Stimulated activated CD4-positive, alpha-beta T cell treated with anti-CD3 and anti-CD28 coated beads, Interleukin-15, amount 100 ng/mL, for 1 hour (primary cell): ENCODE data around the gene FAM167B.

Experiments used
- DNase-seq, 2 donors: peaks; one replicate each; pipeline ENCODE4 v3.0.0-alpha.2; 2020; ENCODE audit warnings: low read depth in 1 of 2, low spot score in 1 of 2

Gene FAM167B

GRCh38 chr1:32246888-32247273 is at the start of gene FAM167B:
Gene FAM167B, plus strand, starts transcription at chr1:32247222. Its CDS starts 200 bp downstream, at chr1:32247422.
- no peak for DNase-seq

GRCh38 chr1:32197837-32198236 is 49.2 kb upstream of the FAM167B start:
- DNase-seq, result no peak

- no peak for DNase-seq
These were observed 48.6 kb upstream of the FAM167B start for GRCh38 chr1:32198237-32199042.

- no peak for DNase-seq
These were observed 47.8 kb upstream of the FAM167B start for GRCh38 chr1:32199043-32199716.

GRCh38 chr1:32199717-32200072 is 47.3 kb upstream of the FAM167B start:
- DNase-seq, result no peak

- peak in 1 of 2 donors; percentile 37 for DNase-seq
These were observed 46.6 kb upstream of the FAM167B start, which contains the start of gene CCDC28B for GRCh38 chr1:32200226-32201010. Gene CCDC28B, plus strand, starts transcription at chr1:32200595. Its CDS starts 1,341 bp downstream, at chr1:32201936.

GRCh38 chr1:32201011-32201855 is 45.8 kb upstream of the FAM167B start:
- peak; percentile 52 to 67 for DNase-seq

GRCh38 chr1:32204943-32205361 is 42.1 kb upstream of the FAM167B start:
- DNase-seq, result no peak

- peak; percentile 68 to 76 for DNase-seq
These were observed 41.3 kb upstream of the FAM167B start, which contains the start of gene IQCC for GRCh38 chr1:32205401-32206370. Gene IQCC, plus strand, starts transcription at chr1:32205671. Its CDS starts 11 bp downstream, at chr1:32205682.

GRCh38 chr1:32208469-32208868 is 38.6 kb upstream of the FAM167B start:
- no peak for DNase-seq

- no peak for DNase-seq
These were observed 38.1 kb upstream of the FAM167B start, which contains the start of gene DCDC2B for GRCh38 chr1:32208891-32209328. Gene DCDC2B, plus strand, starts transcription at chr1:32209089. Its CDS starts 5 bp downstream, at chr1:32209094.

GRCh38 chr1:32215629-32216480 is 31.2 kb upstream of the FAM167B start:
- peak in 1 of 2 donors; percentile 39 for DNase-seq

- DNase-seq, result no peak
These were observed 30.5 kb upstream of the FAM167B start for GRCh38 chr1:32216566-32216965.

GRCh38 chr1:32219022-32219421 is 28.0 kb upstream of the FAM167B start:
- DNase-seq, result no peak

- DNase-seq, result no peak
These were observed 26.1 kb upstream of the FAM167B start for GRCh38 chr1:32220746-32221580.

GRCh38 chr1:32221581-32221979 is 25.4 kb upstream of the FAM167B start:
- DNase-seq, result no peak

- DNase-seq, result peak; percentile 79 to 80
These were observed 24.9 kb upstream of the FAM167B start, which contains the start of the genes EIF3I and TMEM234 for GRCh38 chr1:32221980-32222755. Gene EIF3I, plus strand, starts transcription at chr1:32222407. Its CDS starts 35 bp downstream, at chr1:32222442. Gene TMEM234, minus strand, starts transcription at chr1:32222353. Its CDS starts 31 bp downstream, at chr1:32222322.
